Endodermal cell (in vitro differentiated cells): ENCODE results near the gene FPR1. TPM values are rescaled to one million over a fixed set of nuclear protein-coding genes. Genes with fewer than 3 reads are reported as not detected.

Experiments
- DNase-seq: peaks from one replicate; pipeline ENCODE4 v3.0.0-alpha.2; 2017
- H3K27ac ChIP-seq: 2 replicates; pipeline ENCODE4 v1.5.1; 2013; ENCODE audit warnings: mild to moderate bottlenecking, low read depth, low read length, moderate library complexity
- H3K27me3 ChIP-seq: 2 replicates; pipeline ENCODE4 v1.6.1; 2013; ENCODE audit warnings: mild to moderate bottlenecking, low read length, moderate library complexity; ENCODE audit not compliant: insufficient read depth, control insufficient read depth, poor library complexity, severe bottlenecking
- H3K36me3 ChIP-seq: 2 replicates; pipeline ENCODE4 v1.7.0; 2013; ENCODE audit warnings: mild to moderate bottlenecking, low read length, moderate library complexity; ENCODE audit not compliant: control insufficient read depth, insufficient read depth
- H3K4me1 ChIP-seq: one replicate; pipeline ENCODE4 v1.7.0; 2013; ENCODE audit warnings: low read length; ENCODE audit not compliant: control insufficient read depth, insufficient read depth
- H3K4me3 ChIP-seq: 2 replicates; pipeline ENCODE4 v1.5.1; 2013; ENCODE audit warnings: mild to moderate bottlenecking, low read length, moderate library complexity
- H3K9ac ChIP-seq: 2 replicates; pipeline ENCODE4 v1.6.1; 2013; ENCODE audit warnings: mild to moderate bottlenecking, low read length, moderate library complexity; ENCODE audit not compliant: poor library complexity, severe bottlenecking; ENCODE audit errors: extremely low read depth
- H3K9me3 ChIP-seq: 2 replicates; pipeline ENCODE4 v1.6.1; 2013; ENCODE audit warnings: mild to moderate bottlenecking, low read length, moderate library complexity; ENCODE audit not compliant: control insufficient read depth
- H3K27ac Mint-ChIP-seq: 2 replicates; pipeline ENCODE4 v1.8.0; 2020; ENCODE audit warnings: mixed read lengths
- H3K27me3 Mint-ChIP-seq: 2 replicates; pipeline ENCODE4 v1.8.0; 2021; ENCODE audit warnings: mild to moderate bottlenecking, mixed read lengths; ENCODE audit not compliant: insufficient read depth
- H3K36me3 Mint-ChIP-seq: 2 replicates; pipeline ENCODE4 v1.8.0; 2020; ENCODE audit warnings: low read depth, mixed read lengths
- H3K4me1 Mint-ChIP-seq: 2 replicates; pipeline ENCODE4 v1.8.0; 2020; ENCODE audit warnings: mixed read lengths
- H3K4me3 Mint-ChIP-seq: 2 replicates; pipeline ENCODE4 v1.8.0; 2020; ENCODE audit warnings: mild to moderate bottlenecking, moderate library complexity, mixed read lengths
- H3K9me3 Mint-ChIP-seq: 2 replicates; pipeline ENCODE4 v1.8.0; 2020; ENCODE audit warnings: mild to moderate bottlenecking, mixed read lengths
- CTCF ChIP-seq: fragments of 200-600 bp; sonication (generic); conservative IDR thresholded peaks from 2 replicates; pipeline ENCODE4 v1.5.0; 2021; ENCODE audit warnings: antibody characterized with exemption, mild to moderate bottlenecking
- WGBS, 2 experiments: methylation state at CpG; one replicate each; pipeline versions ENCODE4 v1.1.5 to v1.1.7; 2013; ENCODE audit warnings: missing lambda C conversion rate in 2 of 2, mixed read lengths in 1 of 2; ENCODE audit not compliant: insufficient coverage in 1 of 2, insufficient read length in 1 of 2; 5-methylcytosine and 5-hydroxymethylcytosine counted together
- total RNA-seq, 2 donors: library from RNA; stranded (reverse); fragmentation: NEBNext Ultra II Directional in 1 of 2; extraction: Animal tissue kit (Norgen Biotek cat#: 25700) in 1 of 2; gene quantifications; 2 replicates in 1 of 2; 3 replicates in 1 of 2; pipeline ENCODE4 v1.2.1, GENCODE V29; 2021

The FPR1 gene
- total RNA-seq, 2 donors from 2014 or later = not detected

GRCh38 chr19:51750400-51751094 lies 1.1 kb downstream of the FPR1 start:
- no peaks in the 10 kb centered on the region for H3K9me3 ChIP-seq
- no peak for TF ChIP-seq CTCF
- Mint-ChIP-seq H3K9me3 (peaks cover 9% of the 10 kb centered on the region), H3K36me3 (no peaks in the 10 kb centered on the region), H3K4me1 (no peaks in the 10 kb centered on the region), H3K27ac (no peak overlapping the region), H3K27me3 (peaks cover 6% of the 10 kb centered on the region), H3K4me3 (no peak overlapping the region)
- H3K4me1 ChIP-seq = no peaks in the 10 kb centered on the region
- DNase-seq = no peak
- no peak overlapping the region for H3K27ac ChIP-seq
- no peak overlapping the region for H3K4me3 ChIP-seq
- H3K27me3 ChIP-seq = no peaks in the 10 kb centered on the region
- WGBS, 2 experiments = 85 to 87% methylated on average over 5 to 7 of the region's 7 CpGs
- H3K36me3 ChIP-seq = no peaks in the 10 kb centered on the region
- H3K9ac ChIP-seq = no peak overlapping the region

- Mint-ChIP-seq H3K4me3 (no peak overlapping the region), H3K4me1 (no peaks in the 10 kb centered on the region), H3K27ac (no peak overlapping the region), H3K27me3 (peaks cover 6% of the 10 kb centered on the region), H3K9me3 (peaks cover 9% of the 10 kb centered on the region), H3K36me3 (no peaks in the 10 kb centered on the region)
- 83 to 85% methylated on average over 4 of the region's 4 CpGs for WGBS, 2 experiments
- H3K27me3 ChIP-seq = no peaks in the 10 kb centered on the region
- no peak overlapping the region for H3K9ac ChIP-seq
- H3K4me3 ChIP-seq = no peak overlapping the region
- no peak overlapping the region for H3K27ac ChIP-seq
- DNase-seq = no peak
- H3K36me3 ChIP-seq = no peaks in the 10 kb centered on the region
- no peaks in the 10 kb centered on the region for H3K9me3 ChIP-seq
- TF ChIP-seq CTCF = no peak
- H3K4me1 ChIP-seq = no peaks in the 10 kb centered on the region
Observed at GRCh38 chr19:51749979-51750378, 1.7 kb downstream of the FPR1 start.

GRCh38 chr19:51746731-51747130 lies 4.9 kb downstream of the FPR1 start:
- H3K27ac ChIP-seq = no peak overlapping the region

More at GRCh38 chr19:51746731-51747130, 4.9 kb downstream of the FPR1 start:
- Mint-ChIP-seq H3K36me3 (no peaks in the 10 kb centered on the region), H3K9me3 (no peaks in the 10 kb centered on the region), H3K27ac (no peak overlapping the region), H3K4me1 (no peaks in the 10 kb centered on the region), H3K27me3 (peaks cover 13% of the 10 kb centered on the region), H3K4me3 (no peak overlapping the region)
- no peak for TF ChIP-seq CTCF
- Histone ChIP-seq H3K27me3 (no peaks in the 10 kb centered on the region), H3K4me3 (no peak overlapping the region), H3K9me3 (no peaks in the 10 kb centered on the region), H3K36me3 (no peaks in the 10 kb centered on the region), H3K9ac (no peak overlapping the region), H3K4me1 (no peaks in the 10 kb centered on the region)
- DNase-seq = no peak
- WGBS, 2 experiments = 82 to 100% methylated on average over 4 to 7 of the region's 7 CpGs
